Activated CD4-positive, alpha-beta T cell treated with anti-CD3 and anti-CD28 coated beads for 24 hours (primary cell): Measurements from ENCODE around the gene SLC12A9.
"Not testable (repeated sequence)": the region's sequence is repeated elsewhere in the genome, so short reads cannot be mapped to it uniquely, and the experiment has no call there.

Experiments
- DNase-seq, 2 donors: peaks; one replicate each; pipeline ENCODE4 v3.0.0-alpha.2; 2020; ENCODE audit warnings: low read depth in 2 of 2

The SLC12A9 gene

DNA sequence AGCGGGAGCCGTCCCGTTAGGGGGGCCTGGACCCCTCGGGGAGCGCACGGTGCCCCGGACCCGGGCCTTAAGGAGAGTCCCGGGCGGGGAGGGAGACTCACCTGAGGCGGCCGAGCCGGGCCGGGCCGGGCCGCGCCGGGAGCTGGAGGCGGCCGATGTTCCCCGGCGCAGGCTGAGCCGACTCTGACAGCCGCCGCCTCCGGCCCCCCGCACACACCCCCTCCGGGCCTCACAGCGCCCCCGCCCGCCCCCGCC, 43.1 kb downstream of the SLC12A9 start, which contains the start of gene ACHE:
Gene ACHE, minus strand, starts transcription at position 188 of the 255 bp plus-strand sequence. CDS start 1,656 bp downstream, outside the sequence.
- no peak for DNase-seq

DNA sequence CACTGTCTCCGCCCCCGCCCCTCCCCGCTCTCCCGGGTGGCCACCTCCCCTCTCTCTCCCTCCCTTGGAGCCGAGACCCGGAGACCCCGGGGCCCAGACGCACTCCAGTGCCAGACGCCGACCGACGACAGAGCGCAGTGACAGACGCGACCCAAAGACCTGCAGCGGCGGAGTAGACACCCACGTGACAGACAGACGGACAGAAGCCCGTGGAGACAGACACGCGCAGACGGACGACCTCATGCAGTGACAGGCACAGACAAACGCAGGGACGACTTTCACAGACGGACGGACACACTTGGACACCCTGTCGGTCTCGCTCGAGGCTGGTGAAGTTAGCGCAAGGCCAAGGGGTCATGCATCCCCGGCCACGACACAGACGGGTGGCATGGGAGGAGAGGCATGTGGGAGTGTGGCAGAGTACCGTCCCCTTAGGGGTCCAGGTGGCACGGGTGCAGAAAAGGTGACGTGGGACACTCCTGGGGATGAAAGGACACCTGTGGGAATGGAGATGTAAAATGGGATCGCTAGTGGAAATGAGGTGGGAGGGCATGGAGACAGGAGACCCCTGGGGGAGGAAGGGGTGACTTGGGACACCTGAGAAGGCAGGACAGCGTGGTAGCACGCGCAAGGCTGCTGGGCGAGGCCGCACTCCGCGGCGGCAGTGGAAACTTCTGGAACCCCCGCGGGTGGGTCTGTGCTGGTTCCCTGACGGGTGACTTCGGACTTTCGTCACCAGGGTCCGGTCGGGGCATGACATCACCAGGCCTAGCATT, 43.6 kb downstream of the SLC12A9 start:
- DNase-seq: no peak

DNA sequence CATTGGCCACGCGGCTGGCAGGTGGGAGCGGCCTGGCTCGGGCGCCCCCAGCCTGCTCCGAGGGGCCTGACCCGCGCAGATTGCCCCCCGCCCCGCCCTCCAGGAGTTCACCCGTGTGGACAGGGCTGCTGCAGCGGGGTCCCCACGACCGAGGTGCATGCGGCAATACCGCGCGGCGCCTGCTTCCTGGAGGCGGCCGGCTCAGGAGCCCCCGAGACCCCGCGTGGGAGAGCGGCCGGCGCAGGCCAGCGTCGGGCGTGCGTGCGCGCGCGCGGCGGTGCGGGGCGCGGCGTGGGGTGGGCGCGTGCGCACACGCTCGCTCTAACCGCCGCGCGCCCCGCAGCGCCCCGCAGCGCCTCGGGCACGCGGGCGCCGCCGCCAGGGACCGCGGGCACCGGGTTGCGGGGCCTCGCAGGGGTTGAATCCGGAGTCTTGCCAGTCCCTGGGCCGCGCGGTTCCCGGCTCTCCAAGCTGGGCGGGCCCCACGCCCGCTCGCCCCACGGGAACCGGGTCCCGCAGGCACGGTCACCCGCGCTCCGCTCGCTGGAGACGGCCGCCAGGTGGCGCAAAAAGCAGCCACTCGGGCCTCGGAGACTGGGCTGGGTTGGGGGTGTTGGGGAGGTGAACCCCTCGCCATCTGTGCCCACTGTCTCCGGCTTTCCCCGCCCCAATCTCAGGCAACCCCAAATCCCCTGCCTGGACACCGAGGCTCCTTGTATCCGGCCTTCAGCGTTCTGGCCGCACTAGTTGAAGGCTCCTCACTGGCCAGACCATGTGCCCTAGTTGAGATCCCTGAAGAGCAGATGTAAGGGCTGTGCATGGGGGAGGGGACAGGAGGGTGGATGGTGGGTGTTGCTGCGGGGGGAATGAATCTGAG, 44.5 kb downstream of the SLC12A9 start:
- DNase-seq: no peak

DNA sequence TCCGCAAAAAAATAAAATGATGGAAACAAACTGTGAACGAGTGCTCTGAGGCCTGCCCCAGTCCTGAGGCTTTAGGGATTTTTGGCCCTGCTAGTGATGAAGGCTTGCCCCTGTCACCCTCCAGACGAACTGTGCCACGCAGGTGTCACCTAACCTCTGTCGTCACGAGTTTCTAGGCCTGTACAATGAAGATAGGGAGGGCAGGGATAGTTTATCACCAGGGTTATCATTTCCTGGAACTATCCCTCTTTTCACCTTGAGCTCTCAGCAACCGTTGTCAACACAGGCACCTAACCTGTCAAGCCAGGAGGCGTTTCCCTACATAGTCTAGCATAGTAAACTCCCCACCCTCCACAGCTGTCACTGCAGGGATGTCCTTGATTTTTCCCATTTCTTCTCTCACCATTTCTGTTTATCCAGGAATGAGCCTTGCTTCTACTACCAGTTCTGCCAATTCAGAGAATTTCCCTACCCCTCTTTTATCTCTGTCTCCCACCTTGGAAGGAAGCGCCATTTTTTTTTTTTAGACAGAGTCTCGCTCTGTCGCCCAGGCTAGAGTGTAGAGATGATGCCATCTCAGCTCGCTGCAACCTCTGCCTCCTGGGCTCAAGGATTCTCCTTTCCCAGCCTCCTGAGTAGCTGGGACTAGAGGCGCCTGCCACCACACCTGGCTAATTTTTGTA, 45.4 kb downstream of the SLC12A9 start:
- DNase-seq: no peak

DNA sequence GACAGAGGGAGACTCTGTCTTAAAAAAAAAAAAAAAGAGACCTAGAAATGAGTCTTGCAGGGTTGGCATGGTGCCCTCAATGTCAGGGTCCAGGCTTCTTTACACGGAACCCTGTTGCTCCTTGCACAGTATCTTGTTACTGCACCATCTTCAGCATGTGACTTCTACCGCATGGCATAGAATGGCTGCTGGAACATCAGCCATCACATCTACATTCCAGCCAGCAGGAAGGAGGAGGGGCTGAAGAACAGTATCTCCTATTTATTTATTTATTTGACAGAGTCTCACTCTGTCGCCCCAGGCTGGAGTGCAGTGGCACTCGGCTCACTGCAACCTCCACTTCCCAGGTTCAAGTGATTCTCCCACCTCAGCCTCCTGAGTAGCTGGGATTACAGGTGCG, 46.9 kb downstream of the SLC12A9 start:
- no peak for DNase-seq

DNA sequence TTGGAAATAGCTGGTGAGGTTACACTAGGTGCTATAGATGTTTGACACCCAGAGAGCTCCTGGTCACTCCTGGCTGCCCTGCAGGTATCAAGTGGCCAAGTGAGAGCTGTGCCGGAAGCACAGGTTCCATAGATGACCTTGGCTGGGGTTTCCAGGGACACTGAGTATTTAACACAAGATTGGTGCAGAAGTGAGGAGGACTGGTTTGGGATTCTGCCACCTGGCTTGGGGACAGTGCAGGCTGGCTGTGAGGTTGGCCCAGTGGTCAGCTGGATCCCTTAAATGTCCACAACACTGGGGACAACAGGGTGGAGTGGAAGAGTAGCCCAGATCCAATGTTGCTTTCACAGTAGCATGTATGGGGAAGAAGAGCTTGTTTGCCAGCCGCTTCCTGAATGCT, 48.5 kb downstream of the SLC12A9 start:
- no peak for DNase-seq

DNA sequence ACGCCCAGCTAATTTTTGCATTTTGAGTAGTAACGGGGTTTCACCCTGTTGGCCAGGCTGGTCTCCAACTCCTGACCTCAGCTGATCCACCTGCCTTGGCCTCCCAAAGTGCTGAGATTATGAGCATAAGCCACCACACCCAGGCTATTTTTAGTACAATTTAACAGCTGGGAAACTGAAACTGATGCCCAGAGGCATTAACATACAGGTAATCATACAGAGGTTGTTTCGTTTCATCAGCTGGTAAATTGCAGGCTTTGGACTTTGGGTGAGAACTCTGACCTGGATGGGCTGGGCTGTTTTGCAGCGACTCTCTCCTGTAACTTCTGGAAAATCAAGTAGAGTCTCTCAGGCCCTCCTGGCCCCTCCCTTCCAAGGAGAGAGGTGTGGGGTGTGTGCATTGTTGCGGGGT, 49.4 kb downstream of the SLC12A9 start:
- DNase-seq: no peak

DNA sequence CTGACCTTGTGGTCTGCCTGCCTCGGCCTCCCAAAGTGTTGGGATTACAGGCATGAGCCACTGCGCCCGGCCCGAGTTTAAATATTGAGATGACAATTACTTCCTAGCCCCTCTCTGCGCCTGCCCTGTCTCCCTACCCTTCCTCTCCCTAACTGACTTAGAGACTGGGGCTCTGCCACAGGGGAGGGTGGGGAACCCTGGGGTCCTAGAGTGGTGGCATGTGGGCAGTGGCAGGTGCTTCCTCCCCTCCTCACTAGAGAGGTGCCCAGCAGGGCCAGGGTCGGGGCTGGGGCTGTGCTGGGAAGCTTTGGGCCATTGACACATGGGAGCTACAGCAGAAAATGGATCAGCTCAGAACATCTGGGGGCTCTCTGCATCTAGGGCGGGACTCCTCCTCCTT, 50.1 kb downstream of the SLC12A9 start:
- no peak for DNase-seq

DNA sequence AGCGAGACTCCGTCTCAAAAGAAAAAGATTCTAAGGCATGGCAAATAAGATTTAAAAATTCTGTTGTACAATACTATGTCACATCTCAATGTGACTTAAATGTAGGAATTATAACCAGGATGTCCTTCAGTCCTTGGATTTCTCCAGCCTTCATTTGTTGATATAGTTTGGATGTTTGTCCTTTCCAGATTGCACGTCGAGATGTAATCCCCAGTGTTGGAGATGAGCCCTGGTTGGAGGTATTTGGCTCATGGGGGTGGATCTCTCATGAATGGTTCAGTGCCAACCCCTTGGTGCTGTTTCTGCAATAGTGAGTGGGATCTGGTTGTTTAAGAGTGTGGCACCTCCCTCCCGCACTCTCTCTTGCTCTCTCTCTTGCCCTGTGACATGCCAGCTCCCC, 56.0 kb downstream of the SLC12A9 start:
- DNase-seq: no peak

DNA sequence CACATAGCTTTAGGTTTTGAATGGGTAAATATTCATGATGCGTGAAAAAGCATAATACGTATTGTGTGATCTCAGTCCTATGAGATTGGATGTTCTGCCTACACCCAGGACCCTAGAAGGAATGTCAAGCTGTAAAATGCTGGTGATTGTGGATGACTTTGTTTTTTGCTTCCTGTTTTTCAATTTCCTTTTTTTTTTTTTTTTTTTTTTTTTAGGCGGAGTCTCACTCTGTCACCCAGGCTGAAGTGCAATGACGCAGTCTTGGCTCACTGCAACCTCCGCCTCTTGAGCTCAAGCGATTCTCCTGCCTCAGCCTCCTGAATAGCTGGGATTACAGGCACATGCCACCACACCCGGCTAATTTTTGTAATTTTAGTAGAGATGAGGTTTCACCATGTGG, 57.9 kb downstream of the SLC12A9 start:
- DNase-seq: not testable (repeated sequence)

DNA sequence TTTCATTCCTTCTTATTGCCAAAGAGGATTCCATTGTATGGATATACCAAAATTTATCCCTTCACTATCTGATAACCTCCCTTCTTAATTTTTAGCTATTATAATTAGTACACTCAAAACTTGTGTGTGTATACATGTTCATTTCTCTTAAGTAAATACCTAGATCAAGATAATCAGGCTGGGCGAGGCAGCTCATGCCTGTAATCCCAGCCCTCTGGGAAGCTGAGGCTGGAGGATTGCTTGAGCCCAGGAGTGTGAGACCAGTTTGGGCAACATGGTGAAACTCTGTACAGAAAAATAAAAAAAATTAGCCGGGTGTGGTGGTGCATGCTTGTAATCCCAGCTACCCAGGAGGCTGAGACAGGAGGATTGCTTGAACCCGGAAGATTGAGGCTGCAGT, 59.0 kb downstream of the SLC12A9 start:
- DNase-seq: no peak

DNA sequence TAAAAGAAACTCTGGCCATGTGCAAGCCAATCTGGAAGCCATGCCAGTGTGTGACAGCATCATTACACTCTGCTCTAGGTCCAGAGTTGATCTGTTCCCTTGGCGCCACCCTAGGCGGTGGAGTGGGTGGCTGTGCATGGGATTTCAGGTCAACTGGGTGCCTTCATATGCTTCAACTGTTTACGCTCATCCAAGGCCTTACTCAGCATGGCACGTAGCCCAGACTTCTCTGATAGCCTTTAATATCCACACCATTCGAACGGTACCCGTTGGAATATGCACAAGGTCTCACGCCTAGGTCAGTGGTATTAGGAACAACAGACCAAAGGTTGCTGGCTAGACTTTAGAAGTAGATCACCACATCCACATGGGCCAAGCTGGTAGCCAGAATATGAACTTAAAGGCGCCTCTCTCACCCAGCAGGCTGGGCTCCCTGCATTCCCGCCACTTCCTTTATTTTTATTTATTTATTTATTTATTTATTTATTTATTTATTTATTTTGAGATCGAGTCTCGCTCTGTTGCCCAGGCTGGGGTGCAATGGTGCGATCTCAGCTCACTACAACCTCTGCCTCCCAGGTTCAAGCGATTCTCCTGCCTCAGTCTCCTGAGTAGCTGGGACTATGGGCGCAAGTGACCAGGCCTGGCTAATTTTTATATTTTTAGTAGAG, 61.8 kb downstream of the SLC12A9 start:
- no peak for DNase-seq

DNA sequence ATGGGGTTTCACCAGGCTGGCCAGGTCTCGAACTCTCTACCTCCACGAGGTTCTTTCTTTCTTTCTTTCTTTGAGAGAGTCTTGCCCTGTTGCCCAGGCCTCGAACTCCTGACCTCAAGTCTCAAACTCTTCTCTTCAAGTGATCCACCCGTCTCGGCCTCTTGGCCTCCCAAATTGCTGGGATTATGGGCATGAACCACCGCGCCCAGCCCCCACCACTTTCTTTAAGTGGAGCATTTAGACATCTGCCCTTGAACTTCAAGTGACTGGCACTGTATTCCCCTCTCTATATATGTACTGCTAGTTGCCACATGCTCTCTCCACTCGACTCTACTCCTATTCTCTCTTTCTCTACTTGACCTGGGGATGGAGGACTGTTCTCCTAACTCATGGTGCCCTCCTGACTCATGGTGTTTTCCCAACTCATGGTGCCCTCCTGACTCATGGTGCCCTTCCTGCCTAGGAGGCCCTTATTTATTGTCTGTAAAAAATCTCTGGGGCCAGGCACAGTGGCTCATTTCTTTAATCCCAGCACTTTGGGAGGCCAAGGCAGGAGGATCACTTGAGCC, 62.5 kb downstream of the SLC12A9 start:
- no peak for DNase-seq
